Stimulated activated CD8-positive, alpha-beta memory T cell treated with anti-CD3 and anti-CD28 coated beads, Interleukin-2, amount 100 ng/mL, for 48 hours (primary cell): ENCODE results near the gene CDR2.
"Not testable (repeated sequence)": the region's sequence is repeated elsewhere in the genome, so short reads cannot be mapped to it uniquely, and the experiment has no call there.

Experiments
- DNase-seq, 2 donors: peaks; one replicate each; pipeline ENCODE4 v3.0.0-alpha.2; 2020; ENCODE audit warnings: low read depth in 2 of 2

CDR2 gene

DNA sequence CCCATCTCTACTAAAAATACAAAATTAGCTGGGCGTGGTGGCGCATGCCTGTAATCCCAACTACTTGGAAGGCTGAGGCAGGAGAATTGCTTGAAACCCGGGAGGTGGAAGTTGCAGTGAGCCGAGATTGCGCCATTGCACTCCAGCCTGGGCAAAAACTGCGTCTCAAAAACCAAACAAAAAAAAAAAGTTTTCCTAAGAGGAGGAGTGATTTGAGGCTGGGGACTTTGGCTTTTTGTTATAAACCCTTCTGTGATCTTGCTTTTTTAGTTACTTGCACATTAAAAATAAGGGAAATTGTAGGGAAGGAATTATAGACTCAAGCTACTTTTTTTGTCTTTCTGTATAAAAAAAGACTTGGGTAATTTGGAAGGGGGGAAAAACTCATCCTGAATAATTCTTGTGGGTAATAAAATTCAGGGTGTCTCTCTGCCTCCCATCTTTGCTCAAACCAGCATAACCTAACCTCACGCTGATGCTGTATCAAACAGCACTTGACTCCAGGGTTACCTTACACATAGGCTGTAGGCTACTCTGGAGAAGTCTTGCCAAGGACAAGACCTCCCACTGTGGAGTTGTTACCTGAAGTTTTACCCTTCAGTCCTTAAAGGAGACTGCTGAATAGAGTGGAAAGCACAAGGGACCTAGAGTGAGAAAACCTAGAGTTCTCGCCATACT is 1.7 kb upstream of the CDR2 start:
- no peak for DNase-seq

DNA sequence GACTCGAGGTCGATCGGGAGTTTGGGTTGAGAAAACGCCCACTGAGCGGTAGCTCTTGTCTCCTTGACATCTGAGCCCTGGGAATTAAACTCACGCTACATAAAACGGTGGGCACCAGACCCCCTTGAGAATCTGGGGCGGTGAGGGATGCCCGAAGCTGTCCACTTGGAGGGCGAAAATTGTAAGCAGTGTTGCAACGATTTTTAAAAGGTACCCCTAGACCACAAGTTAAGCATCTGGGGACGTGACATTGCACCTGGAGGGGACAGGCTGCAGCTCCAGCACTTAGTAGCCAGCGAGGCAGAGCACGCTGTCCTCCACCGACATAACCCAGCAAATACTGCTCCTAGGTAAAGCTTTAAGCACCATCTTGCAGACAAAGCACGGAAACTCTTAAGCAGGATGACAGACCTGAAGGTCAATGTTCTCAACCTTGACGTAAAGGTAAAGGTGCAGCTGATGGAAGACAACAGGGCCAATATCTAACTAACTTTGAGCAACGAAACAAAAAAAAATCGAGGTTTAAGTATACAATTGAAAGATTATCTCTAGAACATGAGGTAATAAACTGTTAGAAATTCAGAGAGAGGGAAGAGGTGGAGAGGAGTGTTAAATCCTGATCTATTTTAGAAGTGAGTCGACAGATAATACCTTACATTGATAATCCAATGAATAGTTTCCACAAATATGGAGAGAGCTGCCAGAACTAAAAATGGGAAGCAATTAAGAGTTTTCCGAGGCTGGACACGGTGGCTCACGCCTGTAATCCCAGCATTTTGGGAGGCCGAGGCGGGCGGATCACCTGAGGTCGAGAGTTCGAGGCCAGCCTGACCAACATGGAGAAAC is 921 bp upstream of the CDR2 start:
- DNase-seq, result no peak

DNA sequence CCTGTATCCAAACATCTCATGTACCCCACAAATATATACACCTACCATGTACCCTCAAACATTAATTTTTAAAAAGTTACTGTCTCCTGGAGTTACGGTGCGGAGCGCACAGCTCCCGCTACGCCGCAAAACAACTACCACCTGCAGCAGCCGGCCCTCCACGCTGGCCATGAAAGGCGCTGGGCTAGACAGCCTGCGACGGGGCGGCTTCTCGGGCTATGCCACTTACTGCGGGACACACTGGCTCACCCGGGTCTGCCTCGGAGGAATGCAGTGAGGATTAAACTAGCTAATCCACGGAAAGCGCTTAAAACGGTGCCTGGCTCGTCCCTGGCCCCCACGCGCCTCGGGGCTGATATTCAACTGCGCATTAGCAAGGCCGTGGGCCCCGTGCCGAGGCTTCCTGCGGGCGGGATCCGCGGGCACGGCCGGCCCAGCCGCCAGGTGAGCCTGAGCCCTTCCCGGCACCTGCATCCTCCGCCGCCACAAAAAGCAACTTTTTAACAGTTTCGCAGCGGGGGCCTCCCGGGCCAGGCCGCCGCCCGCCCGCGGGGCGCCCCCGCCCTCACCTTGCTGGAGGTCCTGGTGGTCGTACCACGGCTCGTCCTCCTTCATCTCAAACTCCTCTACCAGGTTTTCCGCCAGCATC is 633 bp downstream of the CDR2 start:
- peak; percentile 17 to 31 for DNase-seq

DNA sequence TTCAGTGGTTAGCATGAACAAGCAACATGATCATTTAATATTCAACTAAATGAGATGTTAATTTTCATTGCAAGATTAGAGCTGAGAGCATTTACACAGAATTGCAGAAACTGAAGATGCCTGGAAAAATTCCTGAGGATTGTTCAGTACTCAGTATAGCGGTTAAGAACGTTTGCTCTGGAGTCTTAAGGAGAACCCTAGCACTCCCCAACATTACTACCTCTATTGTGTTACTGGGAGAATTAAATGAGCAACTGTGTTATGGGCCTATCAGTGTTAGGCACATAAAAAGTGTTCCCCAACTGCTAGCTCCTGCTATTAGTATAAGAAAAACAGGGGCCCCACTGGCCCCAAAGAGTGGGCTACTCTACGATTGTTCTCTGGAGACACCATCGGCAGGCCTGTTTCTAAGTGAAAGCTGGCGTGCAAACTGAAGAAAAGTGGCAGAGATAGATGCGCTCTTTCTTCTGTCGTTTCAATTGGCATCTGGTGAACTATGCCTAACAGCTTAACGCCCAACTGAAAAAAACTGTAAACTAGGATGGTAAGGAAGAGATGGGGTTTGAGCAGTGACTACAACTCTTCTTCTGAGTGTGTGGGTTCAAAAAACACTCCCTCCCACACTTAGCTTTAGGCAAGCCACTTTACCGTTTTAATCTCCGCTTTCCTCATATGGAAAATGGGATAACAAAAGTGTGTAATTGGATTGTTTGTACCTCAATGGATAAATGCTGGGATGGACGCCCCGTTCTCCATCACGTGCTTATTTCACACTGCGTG is 1.3 kb downstream of the CDR2 start:
- DNase-seq, result no peak

DNA sequence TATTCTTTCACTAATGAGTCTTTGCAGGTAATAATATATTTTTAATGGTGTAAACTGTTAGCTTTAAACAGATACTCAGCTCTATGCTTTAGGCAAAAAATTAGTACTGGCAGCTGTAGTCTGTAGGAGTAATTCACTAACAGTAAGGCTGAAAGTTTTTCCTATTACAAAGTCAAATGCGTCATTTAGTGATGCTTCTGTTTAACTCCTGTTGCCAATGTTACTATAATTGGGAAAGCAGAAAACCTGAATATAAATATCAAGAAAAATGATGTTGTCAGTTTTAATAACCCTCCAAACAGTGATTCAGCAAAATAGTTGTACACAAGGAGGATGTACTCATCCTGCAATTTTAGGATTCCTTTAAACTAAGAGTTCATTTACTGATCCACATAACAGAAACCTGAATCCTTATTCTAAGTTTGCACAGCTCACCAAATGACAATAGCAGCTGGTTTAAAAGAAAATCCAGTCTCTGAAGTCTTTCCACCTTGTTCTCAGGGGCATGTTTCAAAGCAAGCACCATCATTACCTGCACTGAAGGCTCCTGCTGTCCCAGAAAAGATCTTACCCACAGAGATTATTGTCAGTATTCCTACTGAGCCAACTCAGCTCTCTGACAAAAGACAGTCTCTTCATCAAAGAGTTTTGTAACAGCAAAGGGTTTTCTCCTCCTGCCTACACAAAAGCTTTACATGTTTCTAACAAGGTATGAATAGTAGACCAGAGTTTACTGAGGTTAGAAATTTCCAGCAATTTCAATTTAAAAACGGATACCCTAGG is 4.2 kb downstream of the CDR2 start:
- DNase-seq, result no peak

DNA sequence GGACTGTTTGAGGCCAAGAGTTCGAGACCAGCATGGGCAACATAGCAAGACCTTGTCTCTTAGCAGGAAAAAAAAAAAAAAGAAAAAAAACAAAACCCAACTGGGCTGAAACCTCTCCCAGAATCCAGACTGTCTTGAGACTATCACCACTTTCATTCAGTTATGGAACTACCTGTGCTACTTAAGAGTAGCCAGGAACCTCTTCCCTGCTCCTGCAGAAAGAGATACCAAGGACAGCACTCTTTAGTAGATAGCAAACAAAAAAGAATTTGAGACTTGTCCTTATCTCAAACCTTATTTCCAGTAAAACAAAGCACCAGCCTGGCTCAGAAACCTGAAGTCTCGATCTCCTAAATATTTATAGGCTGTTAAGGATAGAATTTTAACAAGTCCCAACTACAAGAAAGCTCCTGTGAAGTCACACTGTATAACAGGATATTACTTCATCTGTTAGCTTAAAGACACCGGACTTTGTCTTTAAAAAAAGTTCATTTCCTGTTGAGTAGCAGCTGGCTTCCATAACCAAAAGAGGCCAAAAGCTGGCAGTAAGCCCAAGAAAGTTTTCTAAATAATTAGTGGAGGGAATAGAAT is 5.1 kb downstream of the CDR2 start:
- DNase-seq, result no peak

DNA sequence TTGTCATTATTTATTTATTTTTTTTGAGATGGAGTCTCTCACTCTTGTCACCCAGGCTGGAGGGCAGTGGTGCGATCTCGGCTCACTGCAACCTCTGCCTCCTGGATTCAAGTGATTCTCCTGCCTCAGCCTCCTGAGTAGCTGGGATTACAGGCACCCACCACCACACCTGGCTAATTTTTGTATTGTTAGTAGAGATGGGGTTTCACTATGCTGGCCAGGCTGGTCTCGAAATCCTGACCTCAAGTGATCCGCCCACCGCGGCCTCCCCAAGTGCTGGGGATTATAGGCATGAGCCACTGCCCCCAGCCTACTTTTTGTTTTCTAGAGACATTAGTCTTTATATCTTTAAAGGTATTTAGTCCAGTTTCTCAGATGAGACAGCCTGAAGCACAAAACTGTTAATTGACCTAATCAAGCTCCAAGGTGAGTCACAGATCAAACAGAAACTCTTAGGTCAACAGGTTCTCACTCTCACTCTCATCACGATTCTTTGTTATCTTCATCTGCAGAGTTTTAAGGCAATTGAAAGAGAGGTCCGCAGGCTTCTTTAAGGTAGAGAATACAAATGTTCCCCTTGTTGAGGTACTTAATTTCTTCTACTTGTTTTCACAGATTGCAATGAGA is 6.1 kb downstream of the CDR2 start:
- DNase-seq, result not testable (repeated sequence)

DNA sequence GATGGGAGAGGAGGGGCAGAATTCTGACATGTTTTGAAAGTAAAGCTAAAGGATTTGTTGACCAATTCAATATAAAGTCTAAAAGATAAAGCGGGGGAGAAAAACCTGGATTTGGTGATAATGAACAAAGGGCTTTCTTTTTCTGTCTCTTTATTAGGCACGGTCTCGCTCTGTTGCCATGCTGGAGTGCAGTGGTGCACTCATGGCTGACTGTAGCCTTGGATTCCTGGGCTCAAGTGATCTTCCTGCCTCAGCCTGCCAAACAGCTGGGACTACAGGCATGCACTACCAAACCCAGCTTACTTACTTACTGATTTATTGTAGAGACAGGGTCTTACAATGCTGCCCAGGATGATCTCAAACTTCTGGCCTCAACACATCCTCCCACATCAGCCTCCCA is 7.5 kb downstream of the CDR2 start:
- no peak for DNase-seq

DNA sequence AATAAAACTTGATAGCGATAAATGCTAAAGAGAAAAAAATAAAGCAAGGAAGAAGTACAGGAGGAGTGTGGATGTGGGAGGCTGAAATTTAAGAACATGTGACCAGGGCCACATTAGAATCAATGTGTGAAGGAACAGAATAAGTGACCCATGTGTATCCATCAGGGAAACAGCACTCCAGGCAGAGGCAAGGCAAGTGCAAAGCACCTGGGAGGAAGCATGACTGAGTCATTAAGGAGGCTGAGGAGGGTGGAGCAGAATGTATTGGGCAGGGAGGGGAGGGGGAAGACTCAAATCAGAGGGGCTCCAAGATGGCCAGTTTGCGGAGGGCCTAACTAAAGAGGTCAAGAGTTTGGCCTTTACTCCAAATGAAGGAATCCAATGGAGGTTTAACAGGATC is 8.0 kb downstream of the CDR2 start:
- DNase-seq, result no peak

DNA sequence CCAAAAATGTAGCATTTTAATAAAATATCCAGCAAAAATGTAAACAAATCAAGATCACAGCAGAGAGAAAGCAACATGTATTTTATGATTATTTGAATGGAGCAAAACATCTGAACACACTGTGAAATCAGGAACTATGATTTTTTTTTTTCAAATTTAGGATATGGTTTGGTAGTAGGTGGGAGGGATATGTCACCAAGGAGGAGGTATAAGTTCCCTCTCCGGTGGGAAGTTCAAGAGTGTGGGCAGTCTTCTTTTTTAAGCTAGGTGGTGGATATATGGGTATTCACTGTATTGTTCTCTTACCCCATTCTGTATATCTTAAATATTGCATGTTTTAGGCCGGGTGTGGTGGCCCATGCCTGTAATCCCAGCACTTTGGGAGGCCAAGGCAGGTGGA is 10.2 kb downstream of the CDR2 start:
- no peak for DNase-seq

DNA sequence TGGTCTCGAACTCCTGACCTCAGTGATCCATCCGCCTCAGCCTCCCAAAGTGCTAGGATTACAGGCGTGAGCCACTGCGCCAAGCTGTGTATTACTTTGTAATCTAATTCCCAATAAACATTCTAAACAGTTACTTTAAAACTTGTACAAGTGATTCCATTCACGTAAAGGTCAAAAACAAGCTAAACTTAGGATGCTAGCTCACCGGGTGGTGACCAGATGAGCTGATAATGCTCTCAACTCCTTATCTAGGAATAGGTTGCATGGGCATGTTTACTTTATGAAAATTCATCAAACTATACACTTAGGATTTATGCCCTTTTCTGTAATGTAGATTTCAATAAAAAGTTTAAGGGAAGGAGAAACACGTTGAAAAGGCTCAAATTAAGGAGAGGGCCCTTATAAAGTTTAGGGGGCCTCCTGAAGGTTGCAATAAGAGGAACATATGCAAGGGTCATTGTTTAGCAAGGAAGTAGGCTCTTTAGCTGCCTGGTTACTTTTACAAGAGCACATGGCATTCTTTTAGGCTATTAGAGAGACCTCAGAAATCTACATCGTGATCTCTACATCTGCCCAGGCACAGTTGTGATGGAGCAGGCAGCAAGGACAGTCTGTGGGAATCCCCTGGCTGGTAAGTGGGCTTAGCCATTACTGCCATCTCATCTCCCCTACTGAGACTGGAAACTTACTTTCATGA is 13.3 kb downstream of the CDR2 start:
- no peak for DNase-seq

DNA sequence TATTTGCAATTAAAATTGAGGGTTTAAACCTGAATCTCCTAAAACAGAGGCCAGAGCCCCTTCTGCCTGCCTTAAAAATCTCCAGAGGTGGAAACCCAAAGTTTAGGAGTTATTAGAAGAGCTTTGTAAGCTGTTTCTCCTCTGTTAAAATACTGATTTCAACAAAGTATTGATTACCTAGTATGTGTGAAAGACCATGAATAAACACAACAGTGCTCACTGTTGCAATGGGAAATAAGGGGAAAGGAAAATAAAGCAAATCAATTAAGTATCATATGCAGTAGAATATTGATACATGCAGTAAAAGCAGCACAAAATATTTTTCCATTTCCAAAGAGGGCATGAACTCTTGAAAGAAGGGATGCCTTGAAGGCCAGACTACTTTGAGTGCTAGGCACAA is 14.7 kb downstream of the CDR2 start:
- no peak for DNase-seq

DNA sequence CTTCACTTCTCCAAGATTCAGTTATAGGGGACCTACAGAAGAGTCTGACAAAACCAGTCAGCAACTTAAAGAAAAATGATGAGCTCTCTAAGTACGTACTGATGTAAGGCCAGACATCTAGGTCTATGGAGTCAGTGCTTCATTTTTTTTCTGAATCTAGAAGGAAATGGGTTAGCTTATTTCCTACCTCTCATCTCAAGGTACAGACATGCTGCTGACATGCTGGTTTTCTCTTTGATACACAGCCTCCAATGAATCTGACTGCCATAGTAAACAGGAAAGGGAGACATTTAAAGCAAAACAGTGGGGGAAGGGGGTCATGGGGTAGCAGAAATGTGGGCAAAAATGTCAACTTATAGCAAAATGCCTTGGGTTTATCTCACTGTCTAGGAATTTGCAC is 16.4 kb downstream of the CDR2 start:
- DNase-seq, result no peak

DNA sequence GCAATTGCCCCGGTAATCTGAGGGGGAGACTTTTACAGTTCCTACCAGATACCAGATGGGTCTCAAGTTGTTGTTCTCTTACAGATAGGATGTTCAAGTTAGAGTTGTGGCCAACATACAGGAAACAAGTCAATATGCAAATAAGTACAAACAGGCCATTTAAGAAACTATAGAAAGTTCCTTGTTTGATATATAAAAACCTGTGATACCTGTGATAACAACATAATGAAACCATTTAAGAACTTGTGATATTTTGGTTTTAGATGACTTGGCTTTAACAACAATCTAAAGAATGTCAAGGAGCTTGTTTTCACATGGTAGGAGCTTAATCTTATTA is 16.8 kb downstream of the CDR2 start:
- DNase-seq, result no peak

DNA sequence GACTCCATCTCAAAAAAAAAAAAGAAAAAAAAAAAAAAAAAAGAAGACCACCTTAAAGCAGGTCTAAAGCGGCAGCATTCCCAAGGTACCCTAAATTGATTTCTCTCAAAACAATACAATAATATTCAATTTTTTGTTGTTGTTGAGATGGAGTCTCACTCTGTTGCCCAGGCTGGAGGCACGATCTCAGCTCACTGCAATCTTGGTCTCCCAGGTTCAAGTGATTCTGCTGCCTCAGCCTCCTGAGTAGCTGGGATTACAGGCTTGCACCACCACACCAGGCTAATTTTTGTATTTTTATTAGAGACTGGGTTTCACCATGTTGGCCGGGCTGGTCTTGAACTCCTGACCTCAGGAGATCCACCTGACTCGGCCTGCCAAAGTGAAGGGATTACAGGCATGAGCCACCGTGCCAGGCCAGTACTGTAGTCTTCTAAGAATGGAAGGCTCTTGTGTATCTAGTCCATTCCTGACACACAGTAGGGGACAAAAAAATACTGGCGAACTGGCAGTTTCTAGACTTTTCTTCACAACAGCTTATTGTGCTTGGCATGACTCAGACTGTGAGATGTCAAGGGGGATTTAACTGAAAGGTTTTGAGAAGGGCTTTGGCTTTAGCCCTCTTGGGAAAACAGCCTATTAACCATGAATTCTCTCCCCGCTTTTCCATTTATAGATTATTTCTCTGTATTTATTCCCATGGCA is 17.3 kb downstream of the CDR2 start:
- DNase-seq, result no peak

DNA sequence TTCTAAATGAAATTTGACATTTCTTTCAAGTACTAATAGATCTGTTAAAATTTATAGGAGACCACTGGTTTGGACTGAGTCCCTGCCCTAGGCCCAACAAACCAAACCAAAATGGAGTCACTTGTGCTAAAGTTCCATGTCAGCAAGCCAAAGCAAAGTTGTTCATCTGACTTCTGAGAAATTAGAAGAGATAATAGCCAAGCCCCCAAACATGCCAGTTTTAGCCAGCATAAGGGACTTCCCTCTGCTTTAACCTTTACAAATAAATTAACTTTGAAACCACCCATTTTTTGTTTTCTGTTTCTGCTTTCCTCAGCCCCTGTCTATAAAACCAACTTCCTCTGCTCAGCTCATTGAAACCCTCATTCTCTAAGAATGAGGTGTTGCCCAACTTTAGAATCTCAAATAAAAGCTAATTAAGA is 18.9 kb downstream of the CDR2 start:
- no peak for DNase-seq

DNA sequence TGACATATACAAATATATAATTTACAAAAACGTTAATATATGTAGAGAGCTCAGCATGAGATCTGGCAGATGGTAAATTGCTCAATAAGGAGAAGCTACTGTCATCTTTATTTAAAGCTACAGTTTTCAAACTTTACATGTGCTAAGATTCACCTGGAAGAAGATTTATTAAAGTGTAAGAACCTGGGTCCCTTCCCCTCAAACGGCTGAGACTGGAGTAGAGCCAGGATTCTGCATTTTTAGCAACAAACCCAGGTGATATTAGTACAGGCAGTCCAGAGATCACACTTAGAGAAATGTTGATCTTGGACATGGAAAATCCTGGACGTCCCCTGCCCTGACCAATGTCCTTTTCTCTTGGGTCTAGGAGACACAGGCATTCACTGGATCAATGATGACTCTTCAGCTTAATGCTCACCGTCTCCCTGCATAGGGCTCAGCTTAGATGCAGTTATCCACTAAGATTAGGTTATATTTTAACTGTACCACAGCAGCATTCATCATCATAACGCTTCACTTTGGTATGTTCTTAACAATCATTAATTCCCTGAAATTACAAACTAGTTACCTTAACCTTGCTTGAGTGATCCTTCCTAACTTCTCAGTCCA is 20.4 kb downstream of the CDR2 start:
- DNase-seq, result no peak

DNA sequence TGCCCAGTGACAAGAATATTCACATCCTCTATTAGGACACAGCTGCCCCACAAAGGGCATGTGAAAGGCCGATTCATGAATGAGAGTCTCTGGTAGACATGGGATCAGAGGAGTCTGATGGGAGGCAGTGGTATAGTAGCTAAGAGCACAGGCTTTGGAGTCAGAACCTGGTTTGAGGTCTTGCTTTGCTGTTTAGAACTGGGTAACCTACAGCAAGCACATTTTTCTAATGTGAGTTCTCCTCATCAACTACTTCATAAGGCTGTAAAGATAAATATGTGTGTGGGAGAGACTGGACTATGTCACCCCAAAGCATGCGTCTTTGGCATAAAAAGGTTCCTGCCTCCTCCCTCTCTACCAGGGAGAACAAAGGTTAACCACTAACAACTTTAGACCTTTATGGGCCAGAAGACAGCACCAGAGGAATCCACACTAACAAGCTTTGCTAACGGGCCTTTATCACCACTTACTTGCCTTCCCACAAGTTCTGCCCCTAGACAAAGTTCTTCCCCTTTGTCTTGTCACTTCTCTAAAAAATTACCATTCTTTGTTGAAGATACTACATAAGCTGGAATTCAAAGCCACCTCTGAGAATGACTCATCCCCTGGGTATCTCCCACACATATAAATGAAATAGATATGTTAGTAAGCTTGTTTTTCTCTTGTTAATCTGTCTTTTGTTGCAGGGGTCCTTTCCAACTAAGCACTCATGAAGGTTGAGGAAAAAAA is 21.1 kb downstream of the CDR2 start:
- DNase-seq, result no peak
